H9 (cell line): ENCODE measurements around the gene C1RL. TPM values are rescaled to one million over a fixed set of nuclear protein-coding genes. Genes with fewer than 3 reads are reported as not detected.

Experiments
- DNase-seq: peaks from one replicate; pipeline ENCODE4 v3.0.0-alpha.2; 2017
- H2AFZ ChIP-seq: one replicate; pipeline ENCODE4 v1.6.1; 2013; ENCODE audit warnings: mild to moderate bottlenecking, low read length, control low read depth, moderate library complexity
- H2AK5ac ChIP-seq: 2 replicates; pipeline ENCODE4 v1.6.1; 2013; ENCODE audit warnings: low read length, control low read depth, mixed read lengths; ENCODE audit not compliant: insufficient read length
- H2BK120ac ChIP-seq: one replicate; pipeline ENCODE4 v1.6.1; 2013; ENCODE audit warnings: low read depth, mild to moderate bottlenecking, low read length, control low read depth, inconsistent platforms; ENCODE audit not compliant: poor library complexity, severe bottlenecking
- H2BK12ac ChIP-seq: 2 replicates; pipeline ENCODE4 v1.6.1; 2013; ENCODE audit warnings: low read length, control low read depth, mixed read lengths, low read depth; ENCODE audit not compliant: insufficient read length
- H2BK15ac ChIP-seq: 2 replicates; pipeline ENCODE4 v1.6.1; 2013; ENCODE audit warnings: low read depth, low read length, control low read depth
- H2BK20ac ChIP-seq: one replicate; pipeline ENCODE4 v1.6.1; 2013; ENCODE audit warnings: low read depth, mild to moderate bottlenecking, low read length, control low read depth, inconsistent platforms; ENCODE audit not compliant: poor library complexity, severe bottlenecking
- H2BK5ac ChIP-seq: 2 replicates; pipeline ENCODE4 v1.6.1; 2013; ENCODE audit warnings: low read length, control low read depth, mixed read lengths; ENCODE audit not compliant: insufficient read length
- H3K14ac ChIP-seq: 2 replicates; pipeline ENCODE4 v1.6.1; 2013; ENCODE audit warnings: low read length, control low read depth; ENCODE audit not compliant: insufficient read depth
- H3K18ac ChIP-seq: 2 replicates; pipeline ENCODE4 v1.6.1; 2013; ENCODE audit warnings: low read depth, mild to moderate bottlenecking, mixed read lengths, low read length, control low read depth; ENCODE audit not compliant: insufficient read length
- H3K23ac ChIP-seq: 2 replicates; pipeline ENCODE4 v1.6.1; 2013; ENCODE audit warnings: low read length, control low read depth, mixed read lengths, low read depth; ENCODE audit not compliant: insufficient read length
- H3K23me2 ChIP-seq: 2 replicates; pipeline ENCODE4 v1.6.1; 2013; ENCODE audit warnings: low read depth, mild to moderate bottlenecking, mixed read lengths, low read length, control low read depth; ENCODE audit not compliant: insufficient read length, poor library complexity, severe bottlenecking
- H3K27ac ChIP-seq: 2 replicates; pipeline ENCODE4 v1.5.1; 2013; ENCODE audit warnings: low read length, control low read depth, mixed read lengths, low read depth; ENCODE audit not compliant: insufficient read length
- H3K27me3 ChIP-seq: 2 replicates; pipeline ENCODE4 v1.6.1; 2013; ENCODE audit warnings: low read length, control low read depth, inconsistent platforms; ENCODE audit not compliant: insufficient read depth
- H3K4ac ChIP-seq: 2 replicates; pipeline ENCODE4 v1.6.1; 2013; ENCODE audit warnings: low read depth, mild to moderate bottlenecking, control low read depth, inconsistent platforms, low read length, moderate library complexity
- H3K4me1 ChIP-seq: 2 replicates; pipeline ENCODE4 v1.6.1; 2013; ENCODE audit warnings: low read length, control low read depth, inconsistent platforms; ENCODE audit not compliant: insufficient read depth
- H3K4me2 ChIP-seq: 2 replicates; pipeline ENCODE4 v1.6.1; 2013; ENCODE audit warnings: low read length, control low read depth, mixed read lengths; ENCODE audit not compliant: insufficient read length, insufficient read depth
- H3K56ac ChIP-seq: 2 replicates; pipeline ENCODE4 v1.6.1; 2013; ENCODE audit warnings: low read depth, mild to moderate bottlenecking, mixed read lengths, low read length, control low read depth; ENCODE audit not compliant: insufficient read length
- H3K79me1 ChIP-seq: 2 replicates; pipeline ENCODE4 v1.6.1; 2013; ENCODE audit warnings: low read depth, mild to moderate bottlenecking, moderate library complexity, low read length, control low read depth, inconsistent platforms; ENCODE audit not compliant: insufficient read depth, poor library complexity, severe bottlenecking
- H3K79me2 ChIP-seq: 2 replicates; pipeline ENCODE4 v1.6.1; 2013; ENCODE audit warnings: low read length, control low read depth, inconsistent platforms; ENCODE audit not compliant: insufficient read depth
- H3K9ac ChIP-seq: 2 replicates; pipeline ENCODE4 v1.6.1; 2013; ENCODE audit warnings: low read length, control low read depth, mixed read lengths; ENCODE audit not compliant: insufficient read length; ENCODE audit errors: extremely low read depth
- H3K9me3 ChIP-seq: one replicate; pipeline ENCODE4 v1.6.1; 2013; ENCODE audit warnings: low read depth, low read length, inconsistent platforms; ENCODE audit not compliant: control insufficient read depth
- H3T11ph ChIP-seq: one replicate; pipeline ENCODE4 v1.6.1; 2013; ENCODE audit warnings: mild to moderate bottlenecking, low read length, control low read depth, inconsistent platforms
- H4K20me1 ChIP-seq: one replicate; pipeline ENCODE4 v1.6.1; 2013; ENCODE audit not compliant: control insufficient read depth, insufficient read length, insufficient read depth
- H4K5ac ChIP-seq: 2 replicates; pipeline ENCODE4 v1.6.1; 2013; ENCODE audit warnings: low read depth, mild to moderate bottlenecking, mixed read lengths, low read length, control low read depth; ENCODE audit not compliant: insufficient read length
- H4K8ac ChIP-seq: replicated peaks from 2 replicates; pipeline ENCODE4 v1.6.1; 2013; ENCODE audit warnings: low read length, control low read depth, mixed read lengths, low read depth; ENCODE audit not compliant: insufficient read length
- H4K91ac ChIP-seq: 2 replicates; pipeline ENCODE4 v1.6.1; 2013; ENCODE audit warnings: low read depth, mild to moderate bottlenecking, moderate library complexity, mixed read lengths, low read length, control low read depth; ENCODE audit not compliant: insufficient read length
- H3K27ac Mint-ChIP-seq, 3 experiments: 2 replicates in 2 of 3; 3 replicates in 1 of 3; pipeline ENCODE4 v1.8.0; 2020 to 2021; ENCODE audit warnings: mixed read lengths in 3 of 3, mild to moderate bottlenecking in 1 of 3, moderate library complexity in 1 of 3
- H3K27me3 Mint-ChIP-seq: 2 replicates; pipeline ENCODE4 v1.8.0; 2021; ENCODE audit warnings: low read depth, mild to moderate bottlenecking, moderate library complexity, mixed read lengths
- H3K36me3 Mint-ChIP-seq, 3 experiments: 2 replicates in 2 of 3; 3 replicates in 1 of 3; pipeline ENCODE4 v1.8.0; 2020 to 2021; ENCODE audit warnings: low read depth in 3 of 3, mixed read lengths in 3 of 3; ENCODE audit not compliant: insufficient read depth in 1 of 3
- H3K4me1 Mint-ChIP-seq, 2 experiments: 2 replicates each; pipeline ENCODE4 v1.8.0; 2020; ENCODE audit warnings: mixed read lengths in 2 of 2
- H3K4me3 Mint-ChIP-seq, 2 experiments: 2 replicates in 1 of 2; 3 replicates in 1 of 2; pipeline ENCODE4 v1.8.0; 2020 to 2021; ENCODE audit warnings: mild to moderate bottlenecking in 2 of 2, mixed read lengths in 2 of 2, moderate library complexity in 1 of 2
- H3K9me3 Mint-ChIP-seq, 2 experiments: 2 replicates in 1 of 2; 3 replicates in 1 of 2; pipeline ENCODE4 v1.8.0; 2020; ENCODE audit warnings: mild to moderate bottlenecking in 2 of 2, mixed read lengths in 2 of 2, moderate library complexity in 1 of 2
- WGBS: extraction: QIAGEN DNeasy Blood & Tissue Kit; methylation state at CpG from one replicate; pipeline ENCODE4 v1.1.7; 2013; ENCODE audit warnings: missing lambda C conversion rate, low lambda C conversion rate, mixed read lengths; ENCODE audit not compliant: insufficient read length; ENCODE audit errors: extremely low coverage; 5-methylcytosine and 5-hydroxymethylcytosine counted together
- total RNA-seq: library from RNA; stranded (reverse); gene quantifications from 2 replicates; pipeline ENCODE4 v1.2.1, GENCODE V29; 2021
- TF ChIP-seq, protein P1 (sequence below): fragments of 200-600 bp; sonication (generic); conservative IDR thresholded peaks from 3 replicates; pipeline ENCODE4 v1.8.0; 2021; ENCODE audit warnings: antibody characterized with exemption, mild to moderate bottlenecking

C1RL gene
- total RNA-seq, 1 experiment from 2014 or later, result 15.1 TPM

DNA sequence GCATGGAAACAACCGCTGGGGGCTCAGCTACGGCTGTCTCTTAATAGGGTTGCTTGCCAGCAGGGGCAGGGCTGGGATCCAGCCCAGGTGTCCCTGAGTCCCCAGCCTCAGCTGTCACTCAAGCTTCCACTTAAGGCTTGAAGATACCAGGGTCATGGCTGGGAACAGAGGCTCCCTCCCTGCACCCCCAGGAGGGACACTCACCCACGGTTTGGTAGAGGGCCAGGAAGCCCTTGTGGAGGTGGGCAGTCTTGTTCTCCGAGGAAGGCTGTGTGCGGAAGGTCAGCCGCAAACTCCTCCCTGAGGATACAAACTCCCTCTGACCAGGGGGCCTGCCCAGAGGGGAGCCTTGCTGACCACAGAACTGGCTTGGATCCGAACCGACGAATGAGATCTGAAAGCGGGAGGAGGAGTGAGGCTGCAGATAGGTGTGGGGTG, 7.3 kb downstream of the C1RL start:
- H4K8ac ChIP-seq, result no peak overlapping the region
- TF ChIP-seq, protein P1, sequence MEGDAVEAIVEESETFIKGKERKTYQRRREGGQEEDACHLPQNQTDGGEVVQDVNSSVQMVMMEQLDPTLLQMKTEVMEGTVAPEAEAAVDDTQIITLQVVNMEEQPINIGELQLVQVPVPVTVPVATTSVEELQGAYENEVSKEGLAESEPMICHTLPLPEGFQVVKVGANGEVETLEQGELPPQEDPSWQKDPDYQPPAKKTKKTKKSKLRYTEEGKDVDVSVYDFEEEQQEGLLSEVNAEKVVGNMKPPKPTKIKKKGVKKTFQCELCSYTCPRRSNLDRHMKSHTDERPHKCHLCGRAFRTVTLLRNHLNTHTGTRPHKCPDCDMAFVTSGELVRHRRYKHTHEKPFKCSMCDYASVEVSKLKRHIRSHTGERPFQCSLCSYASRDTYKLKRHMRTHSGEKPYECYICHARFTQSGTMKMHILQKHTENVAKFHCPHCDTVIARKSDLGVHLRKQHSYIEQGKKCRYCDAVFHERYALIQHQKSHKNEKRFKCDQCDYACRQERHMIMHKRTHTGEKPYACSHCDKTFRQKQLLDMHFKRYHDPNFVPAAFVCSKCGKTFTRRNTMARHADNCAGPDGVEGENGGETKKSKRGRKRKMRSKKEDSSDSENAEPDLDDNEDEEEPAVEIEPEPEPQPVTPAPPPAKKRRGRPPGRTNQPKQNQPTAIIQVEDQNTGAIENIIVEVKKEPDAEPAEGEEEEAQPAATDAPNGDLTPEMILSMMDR, result no peak
- no peak for DNase-seq

More for the DNA sequence above, 7.3 kb downstream of the C1RL start:
- H3K14ac ChIP-seq, result no peak overlapping the region; the same call in 1 of the 2 replicates
- no peak overlapping the region for H3K27ac ChIP-seq
- no peaks in the 10 kb centered on the region for H4K20me1 ChIP-seq
- H2BK5ac ChIP-seq, result no peak overlapping the region
- Mint-ChIP-seq H3K4me3 (no peak overlapping the region), H3K9me3 (peaks cover 6 to 12% of the 10 kb centered on the region in 2 experiments), H3K27me3 (no peaks in the 10 kb centered on the region), H3K27ac (no peak overlapping the region), H3K4me1 (no peaks in the 10 kb centered on the region), H3K36me3 (peaks cover 20 to 44% (median 30%) of the 10 kb centered on the region in 3 experiments)
- H3K23me2 ChIP-seq, result no peaks in the 10 kb centered on the region
- H2BK12ac ChIP-seq, result no peak overlapping the region
- H3K23ac ChIP-seq, result no peak overlapping the region
- H3K27me3 ChIP-seq, result no peaks in the 10 kb centered on the region
- no peak overlapping the region for H4K5ac ChIP-seq
- no peaks in the 10 kb centered on the region for H3K4me1 ChIP-seq
- H4K91ac ChIP-seq, result no peak overlapping the region
- H3K56ac ChIP-seq, result no peak overlapping the region
- H2BK15ac ChIP-seq, result no peak overlapping the region
- H3K4ac ChIP-seq, result no peak overlapping the region
- no peak overlapping the region for H3K9ac ChIP-seq
- H3K79me2 ChIP-seq, result no peaks in the 10 kb centered on the region
- H2AFZ ChIP-seq, result no peak overlapping the region
- H2AK5ac ChIP-seq, result no peak overlapping the region
- no peak overlapping the region for H3K18ac ChIP-seq
- no peaks in the 10 kb centered on the region for H3K9me3 ChIP-seq
- no CpG with 5 or more reads among the region's 10 CpGs for WGBS
- no peak overlapping the region for H2BK120ac ChIP-seq
- no peak overlapping the region for H3K4me2 ChIP-seq
- H2BK20ac ChIP-seq, result no peak overlapping the region
- H3T11ph ChIP-seq, result no peak overlapping the region
- no peaks in the 10 kb centered on the region for H3K79me1 ChIP-seq
